ENCODE data around the gene MDM4.

The MDM4 gene

GRCh38 chr1:204471687-204472086 lies 44.5 kb upstream of the MDM4 start:
- H3K4me2 ChIP-seq (ENCODE audit: low read length) = no peak overlapping the region
- no peak overlapping the region for H2BK5ac ChIP-seq (ENCODE audit: low read length)
- no peak overlapping the region for H3K27ac ChIP-seq (ENCODE audit: low read depth, low read length)
- H3K79me2 ChIP-seq (ENCODE audit: control insufficient read depth, insufficient read depth, low read length) = no peaks in the 10 kb centered on the region
- H3K18ac ChIP-seq (ENCODE audit: low read length) = no peak overlapping the region
- no peak overlapping the region for H3K4me3 ChIP-seq (ENCODE audit: low read length)
- no peak overlapping the region for H4K8ac ChIP-seq (ENCODE audit: low read depth, low read length)
- H2BK15ac ChIP-seq (replicated peaks; ENCODE audit: low read depth) = no peak overlapping the region
- no peak for DNase-seq
- no peak overlapping the region for H3K9ac ChIP-seq (ENCODE audit: low read length)
- no peak overlapping the region for H2AK5ac ChIP-seq (ENCODE audit: low read length)
- no peak overlapping the region for H3K56ac ChIP-seq (ENCODE audit: low read length)
- peaks cover 4% of the 10 kb centered on the region for H3K4me1 ChIP-seq (ENCODE audit: control insufficient read depth, low read depth, low read length)
- no peaks in the 10 kb centered on the region for H3K79me1 ChIP-seq (ENCODE audit: low read length)
- H3K23ac ChIP-seq (ENCODE audit: low read length) = no peak overlapping the region
- no peak overlapping the region for H3K4ac ChIP-seq (ENCODE audit: low read depth, low read length)
- no peak overlapping the region for H4K5ac ChIP-seq (ENCODE audit: low read length)
- H3K36me3 ChIP-seq (ENCODE audit: control insufficient read depth, insufficient read depth, low read length) = no peaks in the 10 kb centered on the region
- H3K27me3 ChIP-seq (ENCODE audit: insufficient read depth, low read length, poor library complexity) = no peaks in the 10 kb centered on the region
- H2BK120ac ChIP-seq (ENCODE audit: low read depth, low read length) = no peak overlapping the region
- no CpG with 5 or more reads among the region's 4 CpGs for WGBS (ENCODE audit: extremely low coverage, insufficient coverage, low lambda C conversion rate)

DNA sequence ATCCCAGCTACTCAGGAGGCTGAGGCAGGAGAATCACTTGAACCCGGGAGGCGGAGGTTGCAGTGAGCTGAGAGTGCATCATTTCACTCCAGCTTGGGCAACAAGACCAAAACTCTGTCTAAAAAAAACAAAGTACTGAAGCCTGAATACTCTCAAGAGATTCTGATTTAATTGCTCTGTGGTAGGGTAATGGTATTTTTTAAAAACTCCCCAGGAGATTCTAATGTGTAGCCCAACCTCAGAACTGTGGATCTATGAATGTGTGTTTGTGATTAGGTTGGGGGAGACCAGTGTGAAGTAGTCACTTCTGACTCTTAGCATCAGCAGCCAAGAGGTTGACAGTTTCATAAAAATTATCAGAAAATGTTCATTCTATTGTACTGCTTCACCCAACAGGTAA lies 43.5 kb upstream of the MDM4 start:
- Histone ChIP-seq H3K27ac (ENCODE audit: low read depth, low read length) (no peak overlapping the region), H3K23ac (ENCODE audit: low read length) (no peak overlapping the region), H4K8ac (ENCODE audit: low read depth, low read length) (no peak overlapping the region), H3K79me1 (ENCODE audit: low read length) (no peaks in the 10 kb centered on the region), H3K9ac (ENCODE audit: low read length) (no peak overlapping the region), H3K36me3 (ENCODE audit: control insufficient read depth, insufficient read depth, low read length) (no peaks in the 10 kb centered on the region), H3K4me2 (ENCODE audit: low read length) (no peak overlapping the region), H4K5ac (ENCODE audit: low read length) (no peak overlapping the region), H3K79me2 (ENCODE audit: control insufficient read depth, insufficient read depth, low read length) (no peaks in the 10 kb centered on the region), H2BK120ac (ENCODE audit: low read depth, low read length) (no peak overlapping the region), H2AK5ac (ENCODE audit: low read length) (no peak overlapping the region), H3K56ac (ENCODE audit: low read length) (no peak overlapping the region), H3K18ac (ENCODE audit: low read length) (no peak overlapping the region), H3K4me3 (ENCODE audit: low read length) (no peak overlapping the region), H2BK5ac (ENCODE audit: low read length) (no peak overlapping the region), H3K4ac (ENCODE audit: low read depth, low read length) (no peak overlapping the region), H3K4me1 (ENCODE audit: control insufficient read depth, low read depth, low read length) (peaks cover 7% of the 10 kb centered on the region), H2BK15ac (replicated peaks; ENCODE audit: low read depth) (no peak overlapping the region), H3K27me3 (ENCODE audit: insufficient read depth, low read length, poor library complexity) (no peaks in the 10 kb centered on the region)
- no CpG with 5 or more reads among the region's 2 CpGs for WGBS (ENCODE audit: extremely low coverage, insufficient coverage, low lambda C conversion rate)
- DNase-seq = no peak

DNA sequence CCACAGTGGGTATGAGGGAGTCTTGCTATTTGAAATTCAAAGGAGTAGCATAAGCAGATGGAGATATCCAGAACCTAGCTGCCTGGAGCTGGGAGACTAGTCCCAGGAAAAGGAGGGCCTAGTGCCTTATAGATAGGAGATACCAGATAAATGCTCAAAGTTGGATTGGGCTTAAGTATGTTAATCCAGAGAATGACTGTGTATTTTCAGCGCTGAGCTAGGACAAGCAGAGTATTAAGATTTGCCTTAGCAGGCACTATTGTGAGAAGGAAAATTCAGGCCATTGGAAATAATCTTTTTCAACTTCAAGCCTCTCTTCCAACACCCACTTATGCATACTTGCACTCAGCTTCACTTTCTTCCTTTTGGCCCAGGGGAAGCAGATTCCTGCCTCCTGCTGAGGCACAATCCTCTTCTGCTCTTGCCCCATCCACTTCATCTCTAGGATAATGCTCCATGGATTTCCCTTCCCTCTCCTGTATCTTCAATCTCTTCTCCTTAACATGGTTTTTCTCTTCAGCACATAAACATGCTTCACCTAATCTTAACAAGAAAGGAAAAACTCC lies 42.7 kb upstream of the MDM4 start:
- no peak overlapping the region for H3K4me2 ChIP-seq (ENCODE audit: low read length)
- H3K36me3 ChIP-seq (ENCODE audit: control insufficient read depth, insufficient read depth, low read length) = no peaks in the 10 kb centered on the region
- H3K4ac ChIP-seq (ENCODE audit: low read depth, low read length) = no peak overlapping the region
- no peak overlapping the region for H2AK5ac ChIP-seq (ENCODE audit: low read length)
- peaks cover 9% of the 10 kb centered on the region for H3K4me1 ChIP-seq (ENCODE audit: control insufficient read depth, low read depth, low read length)
- WGBS (ENCODE audit: extremely low coverage, insufficient coverage, low lambda C conversion rate) = no CpG with 5 or more reads among the region's 1 CpG
- no peak overlapping the region for H3K18ac ChIP-seq (ENCODE audit: low read length)
- peak; percentile 70 for DNase-seq
- no peaks in the 10 kb centered on the region for H3K79me2 ChIP-seq (ENCODE audit: control insufficient read depth, insufficient read depth, low read length)
- H2BK15ac ChIP-seq (replicated peaks; ENCODE audit: low read depth) = no peak overlapping the region
- H4K5ac ChIP-seq (ENCODE audit: low read length) = no peak overlapping the region
- H3K27ac ChIP-seq (ENCODE audit: low read depth, low read length) = no peak overlapping the region
- H3K23ac ChIP-seq (ENCODE audit: low read length) = no peak overlapping the region
- H3K4me3 ChIP-seq (ENCODE audit: low read length) = no peak overlapping the region
- no peak overlapping the region for H3K56ac ChIP-seq (ENCODE audit: low read length)
- no peak overlapping the region for H2BK5ac ChIP-seq (ENCODE audit: low read length)
- H2BK120ac ChIP-seq (ENCODE audit: low read depth, low read length) = no peak overlapping the region
- H3K79me1 ChIP-seq (ENCODE audit: low read length) = no peaks in the 10 kb centered on the region
- H3K9ac ChIP-seq (ENCODE audit: low read length) = no peak overlapping the region
- H3K27me3 ChIP-seq (ENCODE audit: insufficient read depth, low read length, poor library complexity) = no peaks in the 10 kb centered on the region
- H4K8ac ChIP-seq (ENCODE audit: low read depth, low read length) = no peak overlapping the region

DNA sequence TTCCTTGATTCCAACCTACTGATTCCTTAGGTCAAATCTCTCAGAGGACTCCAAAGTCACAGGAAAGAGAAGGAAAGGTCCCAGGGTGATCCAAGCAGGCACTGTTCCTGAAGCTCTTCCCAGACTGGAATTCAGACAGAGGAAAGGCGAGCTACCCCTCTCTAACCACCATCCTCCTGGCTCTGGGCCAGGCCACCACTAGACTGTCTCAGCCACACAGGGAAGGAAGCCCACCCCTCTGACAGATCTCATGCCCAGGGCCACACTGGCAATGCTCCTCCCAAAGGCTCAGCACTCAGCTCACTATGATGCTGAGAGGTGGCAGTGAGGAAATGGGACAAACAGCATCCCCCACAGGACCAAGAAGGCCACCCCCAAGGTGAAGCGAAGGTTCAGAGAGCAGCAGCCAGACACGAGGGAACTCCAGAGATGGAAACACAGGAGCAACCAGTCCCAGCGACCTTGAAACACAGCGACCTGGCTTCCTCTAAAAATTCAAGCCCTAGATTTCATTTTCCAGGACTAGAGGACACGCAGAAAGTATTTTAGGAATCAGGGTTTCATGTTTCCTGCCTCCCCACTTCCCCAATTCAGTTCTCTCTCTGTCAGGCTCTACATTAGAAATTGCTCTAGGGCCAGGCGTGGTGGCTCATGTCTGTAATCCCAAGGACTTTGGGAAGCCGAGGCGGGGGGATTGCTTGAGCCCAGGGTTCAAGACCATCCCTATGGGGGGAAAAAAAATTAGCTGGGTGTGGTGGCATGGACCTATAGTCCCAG lies 40.4 kb upstream of the MDM4 start:
- Histone ChIP-seq H4K5ac (ENCODE audit: low read length) (no peak overlapping the region), H3K36me3 (ENCODE audit: control insufficient read depth, insufficient read depth, low read length) (no peaks in the 10 kb centered on the region), H2AK5ac (ENCODE audit: low read length) (no peak overlapping the region), H3K79me2 (ENCODE audit: control insufficient read depth, insufficient read depth, low read length) (no peaks in the 10 kb centered on the region), H3K23ac (ENCODE audit: low read length) (no peak overlapping the region), H4K8ac (ENCODE audit: low read depth, low read length) (no peak overlapping the region), H3K18ac (ENCODE audit: low read length) (no peak overlapping the region), H3K4ac (ENCODE audit: low read depth, low read length) (no peak overlapping the region), H2BK15ac (replicated peaks; ENCODE audit: low read depth) (no peak overlapping the region), H3K4me3 (ENCODE audit: low read length) (no peak overlapping the region), H3K56ac (ENCODE audit: low read length) (no peak overlapping the region), H3K4me2 (ENCODE audit: low read length) (no peak overlapping the region), H2BK5ac (ENCODE audit: low read length) (no peak overlapping the region), H2BK120ac (ENCODE audit: low read depth, low read length) (no peak overlapping the region), H3K27ac (ENCODE audit: low read depth, low read length) (no peak overlapping the region), H3K9ac (ENCODE audit: low read length) (no peak overlapping the region), H3K79me1 (ENCODE audit: low read length) (no peaks in the 10 kb centered on the region), H3K4me1 (ENCODE audit: control insufficient read depth, low read depth, low read length) (peaks cover 9% of the 10 kb centered on the region), H3K27me3 (ENCODE audit: insufficient read depth, low read length, poor library complexity) (no peaks in the 10 kb centered on the region)
- no peak for DNase-seq
- WGBS (ENCODE audit: extremely low coverage, insufficient coverage, low lambda C conversion rate) = no CpG with 5 or more reads among the region's 9 CpGs

DNA sequence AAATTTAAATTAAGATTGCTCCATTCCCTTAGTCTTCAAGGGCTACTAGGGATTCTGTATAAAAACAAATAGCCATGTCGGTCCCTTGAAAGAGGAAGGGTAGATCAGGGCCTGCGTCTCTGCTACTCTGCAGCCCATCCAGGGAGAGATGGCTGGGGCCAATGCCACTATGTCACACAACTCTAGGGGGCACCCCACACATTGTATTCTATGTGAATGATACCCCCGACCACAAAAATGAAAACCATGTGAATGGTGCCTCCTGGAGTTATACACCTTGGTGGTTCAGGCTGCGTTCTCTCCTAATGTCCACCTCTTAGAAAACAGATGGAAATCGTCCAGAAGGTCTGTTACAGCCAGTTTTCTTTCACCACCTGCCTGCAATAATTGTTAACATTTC lies 39.6 kb upstream of the MDM4 start:
- Histone ChIP-seq H3K27ac (ENCODE audit: low read depth, low read length) (no peak overlapping the region), H3K4me3 (ENCODE audit: low read length) (no peak overlapping the region), H2BK5ac (ENCODE audit: low read length) (no peak overlapping the region), H4K5ac (ENCODE audit: low read length) (no peak overlapping the region), H3K27me3 (ENCODE audit: insufficient read depth, low read length, poor library complexity) (no peaks in the 10 kb centered on the region), H3K9ac (ENCODE audit: low read length) (no peak overlapping the region), H3K79me1 (ENCODE audit: low read length) (no peaks in the 10 kb centered on the region), H3K36me3 (ENCODE audit: control insufficient read depth, insufficient read depth, low read length) (no peaks in the 10 kb centered on the region), H2AK5ac (ENCODE audit: low read length) (no peak overlapping the region), H2BK120ac (ENCODE audit: low read depth, low read length) (no peak overlapping the region), H3K18ac (ENCODE audit: low read length) (no peak overlapping the region), H4K8ac (ENCODE audit: low read depth, low read length) (no peak overlapping the region), H3K23ac (ENCODE audit: low read length) (no peak overlapping the region), H3K4ac (ENCODE audit: low read depth, low read length) (no peak overlapping the region), H3K4me1 (ENCODE audit: control insufficient read depth, low read depth, low read length) (peaks cover 9% of the 10 kb centered on the region), H3K56ac (ENCODE audit: low read length) (no peak overlapping the region), H2BK15ac (replicated peaks; ENCODE audit: low read depth) (no peak overlapping the region), H3K79me2 (ENCODE audit: control insufficient read depth, insufficient read depth, low read length) (no peaks in the 10 kb centered on the region), H3K4me2 (ENCODE audit: low read length) (no peak overlapping the region)
- no CpG with 5 or more reads among the region's 5 CpGs for WGBS (ENCODE audit: extremely low coverage, insufficient coverage, low lambda C conversion rate)
- DNase-seq = no peak
